GM23248 (cell line): ENCODE measurements around the gene PCSK5. TPM values are rescaled to one million over a fixed set of nuclear protein-coding genes. Genes with fewer than 3 reads are reported as not detected.

ENCODE experiments used
- DNase-seq: peaks from one replicate; pipeline ENCODE4 v3.0.0-alpha.2; 2015
- H2AFZ ChIP-seq: fragments of 200-600 bp; sonication (generic); 2 replicates; pipeline ENCODE4 v1.6.1; 2016; ENCODE audit warnings: antibody characterized with exemption
- H3F3A ChIP-seq: fragments of 200-600 bp; sonication (generic); 2 replicates; pipeline ENCODE4 v1.6.1; 2016; ENCODE audit warnings: mild to moderate bottlenecking, antibody characterized with exemption, mixed run types; ENCODE audit not compliant: insufficient read depth
- H3K27ac ChIP-seq: fragments of 200-600 bp; sonication (generic); 2 replicates; pipeline ENCODE4 v1.5.1; 2016; ENCODE audit warnings: mild to moderate bottlenecking
- H3K27me3 ChIP-seq: fragments of 200-600 bp; sonication (generic); replicated peaks from 2 replicates; pipeline ENCODE4 v1.6.1; 2016; ENCODE audit warnings: mild to moderate bottlenecking; ENCODE audit not compliant: insufficient read depth
- H3K36me3 ChIP-seq: fragments of 200-600 bp; sonication (generic); 2 replicates; pipeline ENCODE4 v1.6.1; 2016; ENCODE audit warnings: low read depth, mild to moderate bottlenecking
- H3K4me1 ChIP-seq: fragments of 200-600 bp; sonication (generic); 2 replicates; pipeline ENCODE4 v1.6.1; 2016; ENCODE audit warnings: mild to moderate bottlenecking; ENCODE audit not compliant: insufficient read depth
- H3K4me2 ChIP-seq: fragments of 200-600 bp; sonication (generic); one replicate; pipeline ENCODE4 v1.6.1; 2016; ENCODE audit warnings: mild to moderate bottlenecking; ENCODE audit not compliant: unreplicated experiment
- H3K4me3 ChIP-seq: fragments of 200-600 bp; sonication (generic); 2 replicates; pipeline ENCODE4 v1.5.1; 2016; ENCODE audit warnings: mild to moderate bottlenecking
- H3K79me2 ChIP-seq: fragments of 200-600 bp; sonication (generic); 2 replicates; pipeline ENCODE4 v1.6.1; 2016; ENCODE audit warnings: mild to moderate bottlenecking; ENCODE audit not compliant: insufficient read depth
- H3K9ac ChIP-seq: fragments of 200-600 bp; sonication (generic); 2 replicates; pipeline ENCODE4 v1.6.1; 2016; ENCODE audit warnings: mild to moderate bottlenecking
- H3K9me2 ChIP-seq: fragments of 200-600 bp; sonication (generic); 2 replicates; pipeline ENCODE4 v1.6.1; 2016; ENCODE audit warnings: mixed run types, mild to moderate bottlenecking, moderate library complexity; ENCODE audit not compliant: insufficient read depth
- H3K9me3 ChIP-seq: fragments of 200-600 bp; sonication (generic); one replicate; pipeline ENCODE4 v1.6.1; 2017; ENCODE audit warnings: low read depth
- H4K20me1 ChIP-seq: fragments of 200-600 bp; sonication (generic); 2 replicates; pipeline ENCODE4 v1.6.0; 2016; ENCODE audit not compliant: insufficient read depth
- EZH2 ChIP-seq: fragments of 200-600 bp; sonication (generic); IDR thresholded peaks from 2 replicates; pipeline ENCODE4 v1.6.1; 2018; ENCODE audit warnings: antibody characterized with exemption, mild to moderate bottlenecking; ENCODE audit not compliant: insufficient read depth, poor library complexity, severe bottlenecking
- EZH2phosphoT487 ChIP-seq: fragments of 200-600 bp; sonication (generic); IDR thresholded peaks from 2 replicates; pipeline ENCODE4 v1.6.1; 2018; ENCODE audit warnings: antibody characterized with exemption, moderate library complexity, mild to moderate bottlenecking, low read depth; ENCODE audit not compliant: insufficient read depth
- WGBS, 2 experiments: methylation state at CpG; one replicate each; pipeline ENCODE4 v1.1.6; 2015 to 2017; ENCODE audit warnings: low lambda C conversion rate in 2 of 2, low coverage in 1 of 2; ENCODE audit errors: missing lambda C conversion rate in 2 of 2; 5-methylcytosine and 5-hydroxymethylcytosine counted together
- in situ Hi-C: fragments of 300-500 bp; cut with MboI; formaldehyde crosslinking; loops from 2 replicates; pipeline ENCODE4 v1.15.0; 2020
- polyA plus RNA-seq: library from polyadenylated mRNA; unstranded; fragments of >200 nt; fragmentation: Nextera tagmentation; extraction: Ambion mirVana; gene quantifications from 2 replicates; pipeline ENCODE4 v1.2.1, GENCODE V29; 2016
- total RNA-seq: library from RNA; depleted of rRNA; stranded (reverse); fragments of >200 nt; shearing (Covaris generic); gene quantifications from 2 replicates; pipeline ENCODE4 v1.2.3, GENCODE V29; 2014

PCSK5 gene
- total and polyA plus RNA-seq, 2 experiments from 2014 or later = 2.3 to 3.9 TPM

DNA sequence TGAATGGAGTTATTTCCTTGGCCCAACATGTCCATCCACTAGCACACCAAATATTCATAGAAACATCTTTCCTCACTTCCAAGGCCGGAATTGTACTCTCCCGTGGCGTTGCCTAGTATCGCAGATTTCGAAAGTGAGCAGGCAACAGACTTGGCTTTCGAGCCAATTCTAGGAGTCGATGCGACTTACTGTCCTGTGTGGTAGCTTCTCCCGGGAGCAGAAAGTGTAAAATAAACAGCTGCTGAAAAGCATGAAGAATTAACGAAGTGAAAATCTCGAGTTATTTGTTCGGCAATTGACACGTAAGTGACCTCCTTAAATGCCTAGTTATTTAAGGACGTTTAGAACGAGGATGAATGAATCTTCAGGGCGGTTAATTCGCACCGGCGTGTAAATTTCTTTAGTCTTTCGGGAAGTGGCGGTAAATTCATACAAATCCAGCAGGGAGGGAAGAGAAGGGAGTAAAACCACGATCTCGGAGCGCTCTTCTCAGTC lies 449 bp upstream of the PCSK5 start:
- 0 to 1% methylated on average over 24 of the region's 24 CpGs for WGBS, 2 experiments
- peak overlapping the region; percentile 71 for H3K9ac ChIP-seq
- peak; percentile 86 for DNase-seq
- H3K27me3 ChIP-seq = 0 out of 2 replicates have a peak, but pooled peaks cover 7% of the 10 kb centered on the region
- peak overlapping the region; percentile 91 for H2AFZ ChIP-seq
- in situ Hi-C loops = no loop called here
- H3K4me3 ChIP-seq = peak overlapping the region; percentile 84
- no peaks in the 10 kb centered on the region for H4K20me1 ChIP-seq
- H3K36me3 ChIP-seq = no peaks in the 10 kb centered on the region
- H3F3A ChIP-seq = peaks cover 15% of the 10 kb centered on the region
- peak overlapping the region; percentile 90 for H3K4me2 ChIP-seq
- no peaks in the 10 kb centered on the region for H3K79me2 ChIP-seq
- TF ChIP-seq EZH2 (no peak), EZH2phosphoT487 (no peak)
- no peaks in the 10 kb centered on the region for H3K9me3 ChIP-seq
- H3K4me1 ChIP-seq = peaks cover 5% of the 10 kb centered on the region
- H3K9me2 ChIP-seq = no peaks in the 10 kb centered on the region
- peak overlapping the region; percentile 52 for H3K27ac ChIP-seq

DNA sequence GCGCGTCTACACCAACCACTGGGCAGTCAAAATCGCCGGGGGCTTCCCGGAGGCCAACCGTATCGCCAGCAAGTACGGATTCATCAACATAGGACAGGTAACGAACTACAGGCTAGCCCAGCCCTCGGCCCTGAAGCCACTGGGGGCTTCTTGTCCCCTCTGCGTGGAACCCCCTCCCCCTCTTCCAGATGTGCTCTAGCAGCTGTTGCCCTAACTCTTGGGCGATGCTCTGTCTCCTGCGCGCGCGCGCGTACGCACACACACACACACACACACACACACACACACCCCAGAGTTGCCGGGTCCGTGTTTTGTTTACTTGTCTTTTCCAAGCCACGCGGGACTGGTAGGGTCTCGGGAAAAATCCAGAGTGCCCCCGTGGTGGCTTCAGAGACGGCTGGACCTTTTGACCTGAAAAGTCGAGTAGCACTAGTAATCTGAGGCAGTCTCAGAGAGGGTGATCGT lies 836 bp downstream of the PCSK5 start:
- in situ Hi-C loops = no loop called here
- no peaks in the 10 kb centered on the region for H3K79me2 ChIP-seq
- TF ChIP-seq EZH2 = no peak
- no peak for TF ChIP-seq EZH2phosphoT487
- H3F3A ChIP-seq = peaks cover 15% of the 10 kb centered on the region
- peak; percentile 46 for DNase-seq
- H3K4me2 ChIP-seq = peak overlapping the region; percentile 90
- peak overlapping the region; percentile 91 for H2AFZ ChIP-seq
- no peaks in the 10 kb centered on the region for H3K9me2 ChIP-seq
- peak overlapping the region; percentile 71 for H3K9ac ChIP-seq
- H3K9me3 ChIP-seq = no peaks in the 10 kb centered on the region
- peak overlapping the region; percentile 84 for H3K4me3 ChIP-seq
- no peak overlapping the region for H3K27ac ChIP-seq
- H3K27me3 ChIP-seq = 0 out of 2 replicates have a peak, but pooled peaks cover 7% of the 10 kb centered on the region
- peaks cover 5% of the 10 kb centered on the region for H3K4me1 ChIP-seq
- 1 to 2% methylated on average over 25 to 28 of the region's 28 CpGs for WGBS, 2 experiments
- no peaks in the 10 kb centered on the region for H3K36me3 ChIP-seq
- no peaks in the 10 kb centered on the region for H4K20me1 ChIP-seq

DNA sequence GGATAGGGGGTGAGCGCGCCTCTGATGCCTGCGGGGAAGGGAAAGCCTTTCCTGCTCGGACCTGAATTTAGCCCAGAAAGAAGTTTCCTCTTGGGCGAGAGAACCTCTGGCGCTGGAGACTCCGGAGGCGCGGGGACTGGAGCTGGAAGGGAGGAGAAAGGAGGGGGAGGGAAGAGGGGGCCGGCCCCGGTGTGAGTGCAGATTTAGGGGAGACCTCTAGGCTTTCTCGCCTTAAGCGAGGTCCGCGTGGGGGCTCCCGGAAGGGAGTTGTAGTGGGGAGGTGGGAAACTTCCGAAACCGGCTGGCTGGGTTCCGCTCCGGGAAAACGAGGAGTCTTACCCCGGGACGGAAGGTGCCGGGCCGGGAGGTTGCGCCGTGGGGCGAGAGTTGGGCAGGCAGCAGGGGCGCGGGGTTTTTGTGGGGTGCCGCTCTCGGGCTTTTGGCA lies 1.3 kb downstream of the PCSK5 start:
- peak overlapping the region; percentile 84 for H3K4me3 ChIP-seq
- 0 out of 2 replicates have a peak, but pooled peaks cover 7% of the 10 kb centered on the region for H3K27me3 ChIP-seq
- H4K20me1 ChIP-seq = no peaks in the 10 kb centered on the region
- peaks cover 15% of the 10 kb centered on the region for H3F3A ChIP-seq
- H3K4me2 ChIP-seq = peak overlapping the region; percentile 90
- no peaks in the 10 kb centered on the region for H3K36me3 ChIP-seq
- in situ Hi-C loops = no loop called here
- H3K9ac ChIP-seq = peak overlapping the region; percentile 71
- DNase-seq = peak; percentile 51
- no peaks in the 10 kb centered on the region for H3K79me2 ChIP-seq
- peak overlapping the region; percentile 91 for H2AFZ ChIP-seq
- H3K4me1 ChIP-seq = peaks cover 5% of the 10 kb centered on the region
- 2% methylated on average over 23 to 32 of the region's 32 CpGs for WGBS, 2 experiments
- no peaks in the 10 kb centered on the region for H3K9me2 ChIP-seq
- H3K9me3 ChIP-seq = no peaks in the 10 kb centered on the region
- H3K27ac ChIP-seq = no peak overlapping the region
- no peak for TF ChIP-seq EZH2
- no peak for TF ChIP-seq EZH2phosphoT487

GRCh38 chr9:75892216-75892911 lies 1.9 kb downstream of the PCSK5 start:
- Histone ChIP-seq H3K4me2 (peak overlapping the region; percentile 90), H3K27me3 (0 out of 2 replicates have a peak, but pooled peaks cover 7% of the 10 kb centered on the region), H3K79me2 (no peaks in the 10 kb centered on the region), H3K36me3 (no peaks in the 10 kb centered on the region), H3K4me3 (peak overlapping the region; percentile 84), H3F3A (peaks cover 15% of the 10 kb centered on the region), H3K9me3 (no peaks in the 10 kb centered on the region), H3K4me1 (peaks cover 5% of the 10 kb centered on the region), H3K27ac (no peak overlapping the region), H3K9ac (no peak overlapping the region), H2AFZ (peak overlapping the region; percentile 91), H3K9me2 (no peaks in the 10 kb centered on the region), H4K20me1 (no peaks in the 10 kb centered on the region)
- in situ Hi-C loops = no loop called here
- 2 to 3% methylated on average over 21 to 31 of the region's 31 CpGs for WGBS, 2 experiments
- TF ChIP-seq EZH2 (peak; percentile 51), EZH2phosphoT487 (no peak)
- DNase-seq = peak; percentile 23
